Suprapubic skin (tissue), 4 donors: Measurements from ENCODE around the gene KLF15. TPM values are rescaled to one million over a fixed set of nuclear protein-coding genes. Genes with fewer than 3 reads are reported as not detected.

ENCODE experiments used
- DNase-seq, 2 donors: peaks; one replicate each; pipeline ENCODE4 v3.0.0-alpha.2; 2019; ENCODE audit warnings: low spot score in 2 of 2
- H3K27ac ChIP-seq: fragments of 200-600 bp; sonication (generic); one replicate; pipeline ENCODE4 v1.5.1; 2019
- H3K27me3 ChIP-seq: fragments of 200-600 bp; sonication (generic); one replicate; pipeline ENCODE4 v1.5.1; 2019
- H3K36me3 ChIP-seq: fragments of 200-600 bp; sonication (generic); one replicate; pipeline ENCODE4 v1.5.1; 2019
- H3K4me1 ChIP-seq: fragments of 200-600 bp; sonication (generic); one replicate; pipeline ENCODE4 v1.5.1; 2019
- H3K4me3 ChIP-seq: fragments of 200-600 bp; sonication (generic); one replicate; pipeline ENCODE4 v1.5.1; 2019; ENCODE audit warnings: mild to moderate bottlenecking
- H3K9me3 ChIP-seq: fragments of 200-600 bp; sonication (generic); one replicate; pipeline ENCODE4 v1.5.1; 2019
- CTCF ChIP-seq, 2 donors: fragments of 200-600 bp in 1 of 2; fragments of 450-650 bp in 1 of 2; sonication (generic) in 1 of 2; IDR thresholded peaks; one replicate each; pipeline ENCODE4 v1.5.1; 2016 to 2019; ENCODE audit warnings: antibody characterized with exemption in 2 of 2, mild to moderate bottlenecking in 1 of 2, moderate library complexity in 1 of 2
- EP300 ChIP-seq: sonication (generic); formaldehyde crosslinking; IDR thresholded peaks from one replicate; pipeline ENCODE4 v1.6.1; 2017; ENCODE audit warnings: antibody characterized with exemption
- POLR2A ChIP-seq, 2 donors: fragments of 450-650 bp; IDR thresholded peaks; one replicate each; pipeline ENCODE4 v1.6.1; 2017; ENCODE audit warnings: antibody characterized with exemption in 2 of 2, mild to moderate bottlenecking in 2 of 2, moderate library complexity in 2 of 2
- POLR2AphosphoS5 ChIP-seq, 3 donors: sonication (generic); formaldehyde crosslinking; IDR thresholded peaks; one replicate each; pipeline ENCODE4 v1.6.1; 2017; ENCODE audit warnings: antibody characterized with exemption in 3 of 3
- WGBS: methylation state at CpG from one replicate; pipeline ENCODE4 v1.1.5; 2018; 5-methylcytosine and 5-hydroxymethylcytosine counted together
- total RNA-seq, 4 donors: library from RNA; depleted of rRNA; stranded (reverse); fragments of >200 nt; gene quantifications; one replicate each; pipeline ENCODE4 v1.1.0, GENCODE V29; 2016

KLF15 gene
- total RNA-seq, 4 donors from 2014 or later = 7.3 to 19.2 (median 14.3) TPM

- Histone ChIP-seq H3K4me1 (no peaks in the 10 kb centered on the region), H3K27ac (no peak overlapping the region), H3K36me3 (no peaks in the 10 kb centered on the region), H3K27me3 (no peaks in the 10 kb centered on the region), H3K4me3 (no peak overlapping the region), H3K9me3 (no peaks in the 10 kb centered on the region)
- 98% methylated on average over 14 of the region's 14 CpGs for WGBS
- peak in 1 of 2 donors; percentile 54 for DNase-seq
- TF ChIP-seq POLR2AphosphoS5 (IDR thresholded peaks at IDR 0.05) = no peak
- no peak for TF ChIP-seq EP300
- TF ChIP-seq POLR2A (IDR thresholded peaks at IDR 0.05) = no peak
- no peak for TF ChIP-seq CTCF (IDR thresholded peaks at IDR 0.05)
Observed at GRCh38 chr3:126317029-126317996, 39.9 kb downstream of the KLF15 start.

GRCh38 chr3:126316501-126316939, 40.7 kb downstream of the KLF15 start:
- Histone ChIP-seq H3K4me3 (no peak overlapping the region), H3K27ac (no peak overlapping the region), H3K36me3 (no peaks in the 10 kb centered on the region), H3K9me3 (no peaks in the 10 kb centered on the region), H3K4me1 (no peaks in the 10 kb centered on the region), H3K27me3 (no peaks in the 10 kb centered on the region)
- WGBS = 79% methylated on average over 7 of the region's 8 CpGs
- TF ChIP-seq POLR2AphosphoS5 (IDR thresholded peaks at IDR 0.05) (no peak), EP300 (no peak), POLR2A (IDR thresholded peaks at IDR 0.05) (no peak), CTCF (IDR thresholded peaks at IDR 0.05) (no peak)
- peak in 1 of 2 donors; percentile 65 for DNase-seq

GRCh38 chr3:126316031-126316461, 41.2 kb downstream of the KLF15 start:
- 80% methylated on average over 12 of the region's 12 CpGs for WGBS
- Histone ChIP-seq H3K36me3 (no peaks in the 10 kb centered on the region), H3K27me3 (no peaks in the 10 kb centered on the region), H3K9me3 (no peaks in the 10 kb centered on the region), H3K27ac (no peak overlapping the region), H3K4me1 (no peaks in the 10 kb centered on the region), H3K4me3 (no peak overlapping the region)
- TF ChIP-seq POLR2A (IDR thresholded peaks at IDR 0.05) (no peak), EP300 (no peak), CTCF (IDR thresholded peaks at IDR 0.05) (no peak), POLR2AphosphoS5 (IDR thresholded peaks at IDR 0.05) (no peak)
- DNase-seq = no peak

- Histone ChIP-seq H3K4me3 (no peak overlapping the region), H3K9me3 (no peaks in the 10 kb centered on the region), H3K4me1 (no peaks in the 10 kb centered on the region), H3K36me3 (no peaks in the 10 kb centered on the region), H3K27me3 (no peaks in the 10 kb centered on the region), H3K27ac (no peak overlapping the region)
- peak in 1 of 2 donors; percentile 58 for DNase-seq
- TF ChIP-seq CTCF (IDR thresholded peaks at IDR 0.05) = no peak
- no peak for TF ChIP-seq POLR2A (IDR thresholded peaks at IDR 0.05)
- TF ChIP-seq POLR2AphosphoS5 (IDR thresholded peaks at IDR 0.05) = no peak
- no peak for TF ChIP-seq EP300
- WGBS = 85% methylated on average over 10 of the region's 11 CpGs
Observed at GRCh38 chr3:126314790-126315658, 42.2 kb downstream of the KLF15 start.
